ENCODE data around the gene FFAR1.
A peak's percentile ranks its signal among the peaks of the same experiment; 100 is the strongest.
"Not testable (repeated sequence)": the region's sequence is repeated elsewhere in the genome, so short reads cannot be mapped to it uniquely, and the experiment has no call there.

FFAR1 gene

GRCh38 chr19:35344511-35345031, 3.1 kb upstream of the FFAR1 start:
- no peak for DNase-seq

DNA sequence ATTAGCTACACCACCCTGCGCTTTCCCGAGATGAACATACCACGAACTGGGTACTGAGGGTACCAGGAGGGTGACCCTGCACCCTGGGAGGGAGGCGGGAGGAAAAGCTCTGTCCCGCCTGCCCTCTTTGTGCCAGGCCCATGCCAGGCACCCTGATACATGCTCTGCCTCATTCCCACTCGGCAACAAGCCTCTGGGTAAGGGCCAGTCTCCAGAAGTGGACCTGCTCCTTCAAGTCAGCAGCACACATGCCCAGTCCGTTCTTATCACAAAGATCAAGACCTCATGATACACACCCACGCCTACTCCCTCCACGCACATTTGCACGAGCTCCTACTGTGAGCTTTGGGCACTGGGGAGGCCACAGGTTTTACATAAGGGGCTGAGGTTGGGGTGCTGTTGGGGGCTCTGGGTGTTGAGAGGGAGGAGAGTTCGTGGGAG, 2.0 kb upstream of the FFAR1 start:
- no peak for DNase-seq

DNA sequence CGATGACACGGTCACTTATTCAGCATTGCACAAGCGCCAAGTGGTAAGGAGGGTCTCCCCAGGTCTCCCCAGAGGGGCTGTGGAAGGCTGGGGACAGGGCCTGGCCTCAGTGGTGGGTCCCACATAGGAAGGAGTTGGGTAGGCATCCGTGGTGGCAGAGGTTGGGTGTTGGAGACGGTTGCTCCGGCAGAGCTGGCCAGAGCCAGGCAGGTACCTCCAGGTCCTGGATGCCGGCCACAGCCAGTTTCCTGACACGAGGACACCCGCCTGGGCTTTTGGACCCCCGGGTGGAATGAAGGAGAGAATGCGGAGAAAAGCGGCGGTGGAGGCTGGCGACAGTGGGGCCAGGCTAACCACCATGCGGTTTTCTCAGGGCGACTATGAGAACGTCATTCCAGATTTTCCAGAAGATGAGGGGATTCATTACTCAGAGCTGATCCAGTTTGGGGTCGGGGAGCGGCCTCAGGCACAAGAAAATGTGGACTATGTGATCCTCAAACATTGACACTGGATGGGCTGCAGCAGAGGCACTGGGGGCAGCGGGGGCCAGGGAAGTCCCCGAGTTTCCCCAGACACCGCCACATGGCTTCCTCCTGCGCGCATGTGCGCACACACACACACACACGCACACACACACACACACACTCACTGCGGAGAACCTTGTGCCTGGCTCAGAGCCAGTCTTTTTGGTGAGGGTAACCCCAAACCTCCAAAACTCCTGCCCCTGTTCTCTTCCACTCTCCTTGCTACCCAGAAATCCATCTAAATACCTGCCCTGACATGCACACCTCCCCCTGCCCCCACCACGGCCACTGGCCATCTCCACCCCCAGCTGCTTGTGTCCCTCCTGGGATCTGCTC, 1.3 kb upstream of the FFAR1 start:
- peak; percentile 82 to 84 for DNase-seq

- no peak for DNase-seq
These were observed 212 bp downstream of the FFAR1 start for GRCh38 chr19:35347930-35348298.

DNA sequence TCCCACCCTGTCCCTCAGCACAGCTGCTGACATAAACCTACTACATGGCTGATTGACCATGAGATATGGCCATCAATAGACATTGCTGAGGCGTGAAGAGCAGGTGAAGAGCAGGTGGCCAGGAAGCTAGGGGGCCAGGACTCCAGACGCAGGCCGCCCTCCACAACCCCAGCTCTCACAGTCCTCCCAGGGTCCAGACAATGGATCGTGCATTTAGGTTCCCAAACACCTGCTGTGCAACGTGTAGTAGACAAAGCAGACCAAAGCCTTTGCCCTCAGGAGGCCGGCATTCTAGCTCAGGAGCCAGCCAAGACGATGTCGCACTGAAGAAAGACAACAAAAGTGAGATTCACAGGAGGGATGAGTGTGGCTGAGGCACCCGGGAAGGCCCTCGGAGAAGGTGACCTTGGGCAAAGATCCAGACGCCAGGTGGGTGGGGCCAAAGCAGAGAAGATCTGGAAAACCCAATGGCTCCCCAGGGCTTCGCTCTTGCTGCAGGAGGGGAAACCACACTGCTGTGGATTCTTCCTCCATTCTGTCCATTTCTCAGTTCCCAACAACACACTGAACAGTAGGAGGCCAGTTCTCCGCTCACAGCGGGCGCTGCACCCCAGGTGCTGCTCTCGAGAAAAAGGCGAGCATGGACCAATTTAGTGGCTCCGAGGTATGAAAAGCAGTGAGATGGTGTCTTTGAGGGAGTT, 1.4 kb downstream of the FFAR1 start:
- DNase-seq, result no peak

DNA sequence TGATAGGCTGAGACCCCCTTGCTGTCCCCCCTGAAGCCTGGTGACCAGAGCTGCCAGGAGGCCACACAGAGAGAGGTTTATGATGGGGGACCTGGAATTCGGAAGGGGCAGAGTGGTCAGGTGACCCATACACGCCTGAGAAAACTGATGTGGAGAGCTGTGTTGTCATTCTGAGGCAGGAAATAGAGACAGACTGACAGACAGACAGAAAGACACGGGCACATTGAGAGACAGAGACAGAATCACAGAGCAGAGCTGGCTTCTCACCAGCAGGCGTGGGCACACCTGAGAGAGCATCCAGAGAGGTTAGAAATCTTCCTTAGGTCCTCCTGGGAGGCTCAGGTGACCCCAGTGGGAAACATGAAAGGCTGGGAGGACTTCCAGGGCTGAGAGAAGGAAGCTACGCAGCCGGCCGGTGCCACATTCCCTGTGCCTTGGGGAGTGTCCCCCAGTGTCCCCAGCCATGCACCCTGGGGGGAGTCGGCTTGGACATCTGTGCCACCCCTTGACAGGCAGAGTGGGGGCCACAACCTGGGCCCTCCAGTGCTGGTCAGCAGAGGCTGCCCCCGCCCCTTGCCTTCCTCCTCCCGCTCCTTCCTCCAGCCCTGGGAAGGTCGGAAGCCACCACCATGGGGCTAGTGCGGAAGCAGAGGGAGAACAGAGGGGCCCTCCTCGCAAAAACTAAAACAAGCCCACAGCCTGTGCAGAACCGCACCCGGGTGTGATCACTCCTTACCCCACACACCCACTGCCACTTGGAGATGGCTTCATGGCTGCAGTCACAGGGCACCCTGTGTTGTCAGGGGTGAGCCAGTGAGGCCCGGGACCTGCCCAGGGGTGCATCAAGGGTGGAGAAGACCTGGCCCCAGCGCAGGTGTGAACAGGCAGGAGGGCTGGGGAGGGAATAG, 2.2 kb downstream of the FFAR1 start:
- DNase-seq, result no peak

GRCh38 chr19:35350591-35350990, 2.9 kb downstream of the FFAR1 start:
- DNase-seq, result no peak

- DNase-seq, result no peak
These were observed 3.9 kb downstream of the FFAR1 start for GRCh38 chr19:35351411-35352176.

- DNase-seq, result no peak
These were observed 4.4 kb downstream of the FFAR1 start for GRCh38 chr19:35352177-35352447.

GRCh38 chr19:35352448-35353304, 5.0 kb downstream of the FFAR1 start:
- DNase-seq, result peak; percentile 75 to 76

DNA sequence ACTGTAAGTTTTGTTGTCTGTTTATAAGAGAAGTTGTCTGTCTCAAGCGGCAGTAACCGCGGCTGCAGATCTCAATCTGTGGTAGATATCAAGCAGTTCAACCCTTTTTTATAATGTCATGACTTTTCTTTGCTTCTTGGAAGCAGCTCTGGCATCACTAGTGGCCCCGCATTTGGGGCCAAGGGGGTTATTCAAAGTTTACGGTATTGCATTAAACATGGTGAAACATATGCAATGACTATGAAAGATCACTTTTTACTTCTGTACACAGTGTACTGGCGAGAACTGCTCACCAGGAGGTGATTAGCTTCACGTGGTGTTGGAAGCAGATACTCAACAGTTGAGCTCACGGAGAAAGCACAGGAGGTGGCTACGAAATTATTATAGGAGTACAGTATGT, 5.9 kb downstream of the FFAR1 start:
- peak in 1 of 2 donors; percentile 30 for DNase-seq

GRCh38 chr19:35354898-35355297, 7.2 kb downstream of the FFAR1 start:
- no peak for DNase-seq

DNA sequence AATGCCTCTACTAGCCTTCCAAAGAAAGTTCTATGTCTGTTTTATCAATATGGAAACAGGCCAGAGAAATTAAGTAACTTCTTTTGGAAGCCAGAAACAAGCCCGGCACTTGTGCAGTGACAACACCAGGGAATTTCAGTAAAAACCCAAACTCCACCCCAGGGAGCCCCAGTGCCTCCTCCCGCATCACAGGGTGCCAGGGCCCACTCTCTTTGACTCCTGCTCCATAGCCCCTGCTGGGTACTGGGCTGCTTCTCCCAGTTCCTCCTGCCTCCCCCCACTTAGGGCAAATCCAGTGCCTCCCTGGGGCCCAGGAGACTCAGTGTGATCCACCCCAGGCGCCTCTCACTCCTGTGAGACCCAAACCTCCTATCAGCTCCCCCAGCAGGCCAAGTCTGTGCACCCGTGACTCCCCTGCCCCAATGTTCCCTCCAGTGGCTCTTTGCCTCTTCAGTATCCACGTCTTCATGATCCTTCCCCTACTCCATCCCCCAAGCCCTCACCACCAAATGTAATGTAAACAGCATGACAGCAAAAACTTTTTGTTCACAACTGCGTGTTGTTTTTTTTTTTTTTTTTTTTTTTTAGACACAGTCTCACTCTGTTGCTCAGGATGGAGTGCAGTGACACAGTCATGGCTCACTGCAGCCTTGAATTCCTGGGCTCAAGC, 8.2 kb downstream of the FFAR1 start:
- no peak for DNase-seq

DNA sequence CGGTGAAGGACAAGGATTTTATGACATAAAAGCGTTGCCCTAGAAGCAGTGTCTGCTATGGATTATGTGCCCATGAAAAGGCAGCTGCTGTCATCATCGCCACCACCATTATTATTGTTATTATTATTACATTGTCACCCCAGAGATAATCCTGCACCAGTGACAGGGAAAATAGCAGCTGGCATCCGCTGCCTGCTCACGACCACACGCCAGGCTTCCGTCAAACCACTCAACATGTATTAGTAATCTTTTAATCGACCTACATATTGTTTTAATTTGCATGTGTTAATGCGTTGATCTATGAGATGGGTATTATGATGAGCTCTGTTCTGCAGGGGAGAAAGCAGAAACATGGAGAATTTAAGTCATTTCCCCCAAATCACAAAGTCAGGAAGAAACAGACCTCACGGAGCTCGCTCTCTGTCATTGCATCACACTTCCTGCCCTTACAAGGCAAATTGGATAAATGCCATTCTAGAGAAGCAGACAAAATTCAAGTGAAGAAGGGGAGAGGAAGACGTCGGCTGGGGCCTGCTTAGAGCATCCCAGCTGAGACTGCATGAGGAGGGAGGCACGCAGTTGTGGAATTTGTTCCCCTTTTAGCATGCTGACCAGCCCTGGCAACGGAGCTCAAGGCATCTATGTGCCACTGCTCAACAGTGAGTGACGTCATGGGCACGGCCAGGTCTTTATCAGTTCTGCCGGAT, 10.3 kb downstream of the FFAR1 start, which contains the start of gene FFAR3:
Gene FFAR3, plus strand, starts transcription at position 594 of the 707 bp plus-strand sequence. CDS start 431 bp downstream, outside the sequence.
- peak in 1 of 2 donors; percentile 67 for DNase-seq

GRCh38 chr19:35358834-35359233, 11.1 kb downstream of the FFAR1 start:
- DNase-seq, result not testable (repeated sequence)

GRCh38 chr19:35359395-35359794, 11.7 kb downstream of the FFAR1 start:
- DNase-seq, result not testable (repeated sequence)

DNA sequence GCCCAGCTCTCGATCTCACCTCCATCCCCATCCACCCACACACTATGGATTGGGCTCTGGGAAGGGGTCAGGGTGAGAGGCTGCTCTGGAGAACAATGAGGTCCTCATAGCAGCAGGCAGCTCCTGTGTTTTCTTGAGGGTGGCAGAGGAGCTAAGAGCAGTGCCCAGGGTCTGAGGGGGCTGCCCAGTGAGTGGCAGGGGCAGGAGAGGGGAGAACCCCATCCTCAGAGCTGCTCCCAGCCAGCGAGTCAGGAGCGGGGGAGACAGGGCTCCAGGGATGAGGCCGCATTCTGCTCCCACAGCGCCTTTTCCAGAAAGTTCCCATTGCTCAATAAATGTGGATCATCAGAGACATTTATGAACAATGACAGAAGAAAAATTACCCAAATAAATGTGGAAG, 12.4 kb downstream of the FFAR1 start:
- DNase-seq, result not testable (repeated sequence)

GRCh38 chr19:35360880-35361420, 13.2 kb downstream of the FFAR1 start:
- no peak for DNase-seq

DNA sequence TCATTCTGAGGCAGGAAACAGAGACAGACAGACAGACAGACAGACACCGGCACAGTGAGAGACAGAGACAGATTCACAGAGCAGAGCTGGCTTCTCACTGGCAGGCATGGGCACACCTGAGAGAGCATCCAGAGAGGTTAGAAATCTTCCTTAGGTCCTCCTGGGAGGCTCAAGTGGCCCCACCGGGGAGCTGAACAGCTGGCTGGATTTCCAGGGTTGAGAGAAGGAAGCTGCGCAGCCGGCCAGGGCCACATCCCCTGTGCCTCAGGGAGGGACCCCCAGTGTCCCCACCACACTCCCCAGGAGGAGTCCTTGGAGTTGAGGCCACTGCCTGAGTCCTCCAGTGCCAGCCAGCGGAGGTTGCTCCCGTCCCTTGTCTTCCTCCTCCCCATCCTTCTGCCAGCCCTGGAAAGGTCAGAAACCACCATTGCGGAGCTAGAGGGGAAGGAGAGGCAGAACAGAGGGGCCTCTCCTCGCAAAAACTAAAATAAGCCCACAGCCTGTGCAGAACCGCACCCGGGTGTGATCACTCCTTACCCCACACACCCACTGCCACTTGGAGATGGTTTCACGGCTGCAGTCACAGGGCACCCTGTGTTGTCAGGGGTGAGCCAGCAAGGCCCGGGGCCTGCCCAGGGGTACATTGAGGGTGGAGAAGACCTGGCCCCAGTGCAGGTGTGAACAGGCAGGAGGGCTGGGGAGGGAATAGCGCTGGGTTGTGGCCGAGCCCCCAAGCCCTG, 14.7 kb downstream of the FFAR1 start:
- no peak for DNase-seq
